ENCODE data around the gene EXOG.

EXOG gene

DNA sequence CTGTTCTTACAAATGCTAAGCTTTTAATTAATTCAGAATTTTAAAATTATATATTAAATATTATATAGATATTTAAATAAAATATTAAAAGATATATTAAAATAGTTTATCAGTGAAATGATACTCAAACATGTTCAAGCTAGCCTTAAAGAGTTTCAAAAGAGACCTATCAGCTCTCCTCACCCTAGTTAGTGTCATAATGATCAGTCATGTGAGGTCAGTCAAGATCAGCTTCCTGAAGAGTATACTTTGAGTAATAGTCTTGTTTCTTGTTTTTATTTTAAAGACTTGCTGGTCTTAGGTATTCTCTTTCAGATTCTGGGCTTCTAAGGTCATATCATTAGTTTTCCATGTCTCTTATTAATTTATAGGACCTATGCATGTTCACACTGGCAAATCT, 14.5 kb downstream of the EXOG start:
- DNase-seq (ENCODE audit: low spot score): no peak

DNA sequence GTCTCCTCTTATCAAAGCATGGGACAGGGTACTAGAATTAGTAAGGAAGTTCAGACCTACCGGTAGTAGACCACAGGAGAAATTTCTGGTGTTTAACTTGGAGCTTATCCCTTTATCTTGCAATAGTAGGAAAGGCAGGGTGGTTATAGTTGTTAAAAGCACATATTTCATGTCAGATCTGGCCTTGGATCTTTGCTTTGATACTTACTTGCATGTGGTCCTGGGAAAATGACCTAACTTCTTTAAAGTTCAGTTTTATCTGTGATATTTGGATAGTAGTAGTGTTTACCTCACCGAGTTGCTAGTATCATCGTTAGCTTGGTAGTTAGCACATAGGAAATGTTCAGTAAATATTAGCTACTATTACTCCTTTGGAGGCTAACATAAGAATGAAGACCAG, 15.4 kb downstream of the EXOG start:
- no peak for DNase-seq (ENCODE audit: low spot score)

GRCh38 chr3:38515367-38515766, 19.2 kb downstream of the EXOG start:
- no peak for DNase-seq (ENCODE audit: low spot score)

- DNase-seq (ENCODE audit: low spot score): no peak
Observed at GRCh38 chr3:38516669-38517068, 20.5 kb downstream of the EXOG start.

- no peak for DNase-seq (ENCODE audit: low spot score)
Observed at GRCh38 chr3:38519000-38519399, 22.9 kb downstream of the EXOG start.

GRCh38 chr3:38519651-38520050, 23.5 kb downstream of the EXOG start:
- peak; percentile 47 for DNase-seq (ENCODE audit: low spot score)

DNA sequence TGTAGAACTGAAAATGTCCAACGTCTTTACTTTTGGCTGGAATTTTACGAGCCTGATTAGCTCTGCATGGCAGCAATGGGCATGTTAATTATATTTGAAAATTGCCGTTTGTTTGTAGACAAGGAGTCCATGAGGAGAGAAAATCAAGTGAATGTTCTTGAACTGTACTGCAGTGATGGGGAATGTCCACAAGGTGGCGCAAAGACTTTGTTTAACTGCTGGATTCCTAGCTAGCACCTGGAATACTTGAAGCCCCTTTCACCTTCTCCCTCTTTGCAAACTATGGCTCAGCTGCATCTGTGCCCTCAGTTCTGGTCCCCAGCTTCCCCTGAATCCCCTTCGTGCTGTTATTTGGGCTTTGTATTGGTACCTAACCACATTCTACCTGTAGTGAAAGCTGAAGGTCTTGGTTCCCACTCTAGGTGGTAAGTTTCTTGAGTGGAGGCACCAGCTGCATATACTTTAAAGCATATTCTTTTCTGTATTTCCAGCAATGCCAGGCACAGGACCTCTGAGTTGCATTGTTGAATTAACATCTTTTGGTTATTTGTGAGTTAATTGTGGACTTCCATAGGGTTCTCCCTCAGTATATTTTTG, 25.3 kb downstream of the EXOG start:
- peak; percentile 69 for DNase-seq (ENCODE audit: low spot score)

DNA sequence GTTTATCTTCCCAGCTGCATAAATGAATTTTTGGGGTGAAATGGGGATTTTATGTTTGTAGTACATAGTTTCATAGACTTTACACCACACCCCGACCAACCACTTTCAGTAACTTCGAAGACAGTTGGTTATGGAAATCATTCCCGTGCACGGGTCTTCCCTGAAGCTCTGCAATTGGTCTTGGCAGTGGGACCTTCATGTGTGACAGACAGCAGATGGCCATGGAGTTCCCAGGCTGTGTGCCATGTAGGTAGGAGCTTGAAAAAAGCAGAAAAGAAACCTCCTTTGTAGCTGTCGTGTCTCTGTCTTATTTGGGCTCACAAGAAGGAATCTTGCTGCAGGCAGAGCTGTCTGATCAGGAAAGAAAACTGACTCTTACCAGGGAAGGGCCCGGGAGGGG, 25.9 kb downstream of the EXOG start:
- no peak for DNase-seq (ENCODE audit: low spot score)

DNA sequence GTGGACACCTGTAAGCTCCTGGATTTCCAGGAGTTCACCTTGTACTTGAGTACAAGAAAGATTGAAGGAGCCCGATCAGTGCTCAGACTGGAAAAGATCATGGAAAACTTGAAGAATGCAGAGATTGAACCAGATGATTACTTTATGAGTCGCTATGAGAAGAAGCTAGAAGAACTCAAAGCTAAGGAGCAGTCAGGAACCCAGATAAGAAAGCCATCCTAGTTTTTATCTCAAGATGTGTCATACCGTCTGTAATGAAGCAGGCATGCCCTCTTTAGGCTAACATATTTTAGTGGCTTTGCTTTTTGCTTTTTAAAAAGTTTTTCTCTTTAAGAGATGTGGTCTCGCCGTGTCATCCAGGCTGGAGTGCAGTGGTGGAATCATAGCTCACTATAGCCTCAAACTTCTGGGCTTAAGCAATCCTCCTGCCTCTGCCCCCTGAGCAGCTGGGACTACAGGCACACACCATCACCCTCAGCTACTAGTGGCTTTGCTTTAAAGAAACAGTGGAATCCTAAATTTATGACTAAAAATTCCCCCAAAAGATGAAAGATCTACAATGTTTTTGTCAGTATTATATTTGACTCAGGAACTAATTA, 28.1 kb downstream of the EXOG start:
- DNase-seq (ENCODE audit: low spot score): no peak

- DNase-seq (ENCODE audit: low spot score): no peak
Observed at GRCh38 chr3:38526792-38527191, 30.7 kb downstream of the EXOG start.

DNA sequence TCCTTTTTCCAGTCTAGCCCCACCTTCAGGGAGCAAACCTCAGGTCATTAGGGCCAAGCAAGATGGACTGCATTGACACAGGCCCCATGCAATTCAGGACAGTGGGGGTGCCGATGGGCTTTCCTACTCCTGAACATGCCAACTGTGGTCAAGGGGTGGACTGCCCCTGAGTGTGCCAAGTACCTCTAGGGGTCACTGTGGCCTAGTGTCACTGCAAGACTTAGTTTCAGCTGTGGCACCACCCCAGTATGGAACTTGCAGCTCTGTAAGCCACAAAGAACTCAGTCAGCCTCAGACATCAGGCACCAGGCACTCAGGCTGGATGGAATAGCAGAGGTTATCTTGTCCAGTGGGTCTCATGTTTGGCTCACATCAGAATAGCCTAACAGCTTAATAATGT, 32.3 kb downstream of the EXOG start:
- no peak for DNase-seq (ENCODE audit: low spot score)

DNA sequence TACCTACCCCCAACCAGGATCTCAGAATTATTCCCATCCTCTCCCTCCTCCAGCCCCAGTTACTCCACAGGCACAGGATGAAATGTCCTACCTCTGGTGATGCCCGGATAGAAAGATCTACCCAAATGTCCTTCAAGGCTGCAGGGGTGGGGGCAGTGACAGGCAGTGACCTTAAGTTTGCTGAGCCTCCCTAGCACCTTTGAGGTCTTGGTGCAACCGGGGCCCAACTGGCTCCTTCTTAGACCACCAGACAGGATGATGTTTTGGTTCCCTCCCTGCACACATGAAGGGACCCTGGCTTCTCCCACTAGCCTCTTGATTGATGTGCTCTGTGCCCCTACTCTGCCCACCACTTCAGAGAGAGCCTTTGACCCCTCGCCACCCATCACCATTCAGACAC, 36.4 kb downstream of the EXOG start:
- no peak for DNase-seq (ENCODE audit: low spot score)

DNA sequence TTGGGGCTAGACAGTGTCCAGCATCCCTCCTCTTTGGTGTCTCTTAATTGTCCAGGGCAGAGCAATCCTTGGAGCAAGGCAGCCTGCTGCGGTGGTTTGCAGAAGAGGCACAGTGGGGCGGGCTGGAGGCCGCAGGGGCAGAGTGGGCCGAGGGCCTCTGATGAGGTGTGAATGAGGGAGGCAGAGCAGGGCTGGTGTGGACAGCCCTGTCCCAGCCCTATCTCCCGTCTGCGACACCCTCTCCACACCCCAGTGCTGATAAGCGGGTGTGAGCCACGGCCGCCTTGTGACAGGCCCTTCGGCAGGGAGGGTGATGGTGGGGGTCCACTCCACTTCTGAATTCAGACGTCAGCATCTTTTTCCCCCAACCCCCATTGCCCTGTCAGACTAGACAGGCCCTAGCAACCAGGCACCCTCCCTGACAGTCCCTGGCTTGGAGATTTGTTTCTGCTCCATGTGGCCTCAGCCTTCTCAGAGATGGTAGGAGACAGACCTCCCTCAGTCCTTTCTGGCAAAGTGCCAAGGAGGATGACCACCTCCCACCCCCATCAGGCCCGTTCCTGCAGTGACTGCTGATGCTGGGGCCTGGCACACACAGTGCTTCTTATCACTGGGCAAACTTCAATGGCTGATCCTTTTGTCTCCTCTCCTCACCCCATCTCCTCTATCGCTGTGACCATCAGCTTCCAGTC, 37.3 kb downstream of the EXOG start:
- no peak for DNase-seq (ENCODE audit: low spot score)

GRCh38 chr3:38534180-38534579, 38.0 kb downstream of the EXOG start:
- DNase-seq (ENCODE audit: low spot score): no peak

DNA sequence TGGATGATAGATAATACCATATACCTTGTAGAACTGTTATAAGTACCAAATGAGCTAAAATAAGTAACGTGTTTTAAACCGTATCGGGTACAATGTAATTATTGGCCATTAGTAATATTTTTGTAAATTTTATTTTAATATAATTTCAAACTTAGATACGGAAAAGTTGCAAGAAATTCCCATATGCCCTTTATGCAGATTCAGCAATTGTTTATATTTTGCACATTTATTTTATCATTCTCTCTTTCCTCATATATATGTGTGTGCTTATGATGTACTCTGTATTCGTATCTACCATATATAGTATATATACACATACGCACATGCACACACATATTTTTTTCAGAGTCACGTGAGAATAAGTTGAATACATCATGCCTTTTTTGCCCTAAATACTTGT, 38.5 kb downstream of the EXOG start:
- DNase-seq (ENCODE audit: low spot score): no peak

DNA sequence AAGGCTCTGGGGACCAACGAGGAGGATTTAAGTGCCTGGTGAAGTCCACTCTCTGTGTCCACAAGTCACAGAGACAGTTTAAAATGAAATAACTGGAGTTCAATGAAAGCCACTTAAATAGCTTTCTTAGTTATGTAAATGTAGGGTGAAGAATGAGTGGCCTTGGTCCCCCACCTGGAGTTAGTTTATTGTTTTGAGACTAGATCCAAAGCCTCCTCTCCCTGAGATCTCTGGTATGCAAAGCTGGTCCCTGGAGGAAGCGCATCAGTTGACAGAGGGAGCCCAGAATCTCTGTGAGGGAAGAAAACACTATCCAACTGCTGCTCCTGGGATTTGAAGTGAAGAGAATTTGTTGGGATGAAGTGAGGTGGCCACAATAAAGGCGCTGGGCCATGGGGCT, 40.5 kb downstream of the EXOG start:
- DNase-seq (ENCODE audit: low spot score): no peak

DNA sequence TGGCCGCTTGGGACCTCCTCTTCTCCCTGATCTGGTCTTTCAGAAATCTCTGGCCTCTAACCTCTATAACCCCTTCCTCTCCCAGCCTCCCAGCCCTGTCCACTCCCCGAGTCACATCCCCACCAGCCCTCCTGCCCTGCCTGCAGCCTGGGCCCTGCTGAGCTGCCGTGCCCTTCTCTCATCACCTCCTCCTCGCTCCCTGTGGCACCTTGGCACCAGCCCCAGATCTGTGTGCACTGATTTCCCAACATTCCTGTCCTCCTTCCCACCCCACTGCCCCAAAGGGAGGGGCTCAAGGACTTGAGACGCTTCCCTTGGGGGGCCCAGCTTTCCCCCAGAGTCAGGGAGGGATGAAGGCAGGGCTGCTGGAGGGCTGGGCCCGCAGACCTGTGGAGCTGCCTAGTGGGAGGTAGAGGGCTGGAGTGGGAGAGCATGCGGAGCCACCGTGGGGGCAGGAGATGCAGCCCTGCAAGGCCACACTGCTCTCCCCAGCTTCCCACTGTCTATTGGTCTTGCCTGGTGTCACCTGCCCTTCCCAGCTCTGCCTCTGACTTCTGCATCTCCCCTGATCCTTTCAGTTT, 42.7 kb downstream of the EXOG start:
- no peak for DNase-seq (ENCODE audit: low spot score)

DNA sequence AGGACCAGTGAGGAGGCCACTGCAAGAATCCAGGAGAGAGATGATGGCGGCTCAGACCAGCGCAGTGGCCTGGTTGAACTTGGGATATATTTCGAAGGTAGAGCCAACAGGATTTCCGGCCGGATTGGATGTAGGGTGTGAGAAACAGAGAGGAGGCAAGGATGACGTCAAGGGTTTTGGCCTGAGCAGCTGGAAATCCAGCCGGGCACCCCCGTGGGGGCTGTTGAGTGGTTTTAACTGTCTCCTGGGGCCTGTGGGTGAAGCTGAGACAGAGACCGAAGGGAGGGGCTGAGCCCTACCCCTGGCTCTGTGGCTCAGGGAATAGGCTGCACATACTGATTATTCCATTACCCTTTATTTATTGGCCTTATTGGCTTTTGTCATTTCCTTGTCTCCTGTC, 45.7 kb downstream of the EXOG start:
- DNase-seq (ENCODE audit: low spot score): no peak

GRCh38 chr3:38542401-38543298, 46.5 kb downstream of the EXOG start:
- DNase-seq (ENCODE audit: low spot score): no peak

DNA sequence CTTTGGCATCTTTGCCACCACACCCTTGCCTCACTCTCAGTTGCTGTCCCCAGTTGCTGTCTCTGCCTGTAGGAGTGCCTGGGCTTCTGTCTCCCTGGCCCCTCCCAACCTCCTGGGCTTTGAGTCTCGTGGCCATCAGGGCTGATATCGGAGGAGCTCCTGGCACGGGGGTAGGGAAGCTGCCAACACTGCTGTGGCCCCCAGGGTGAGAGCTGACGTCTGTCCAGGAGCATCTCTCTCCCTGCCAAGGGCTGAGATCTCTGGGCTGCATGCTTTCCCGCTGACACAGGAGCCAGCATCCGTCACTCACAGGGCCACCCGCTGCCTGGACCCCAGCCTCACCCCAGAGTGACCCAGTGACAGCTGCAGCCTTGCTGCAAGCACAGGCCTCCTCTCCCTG, 47.4 kb downstream of the EXOG start:
- DNase-seq (ENCODE audit: low spot score): no peak

GRCh38 chr3:38544926-38545325, 48.8 kb downstream of the EXOG start:
- DNase-seq (ENCODE audit: low spot score): no peak

GRCh38 chr3:38545550-38545949, 49.4 kb downstream of the EXOG start:
- no peak for DNase-seq (ENCODE audit: low spot score)
